Endothelial cell of umbilical vein (primary cell): ENCODE measurements around the gene SEMG1. TPM values are rescaled to one million over a fixed set of nuclear protein-coding genes. Genes with fewer than 3 reads are reported as not detected.

Experiments
- BruUV-seq: library from RNA; stranded (reverse); fragments of 400-500 nt; replicated peaks from 2 replicates; lab custom pipeline; 2021; lab: Mats Ljungman, UMichigan
- CTCF ChIA-PET: fragments of 300-600, 350-600 bp; sonication (Branson Sonifier 250); formaldehyde crosslinking; loops from one replicate; lab custom pipeline; 2021; ENCODE audit warnings: antibody characterized with exemption, inconsistent platforms; lab: Charles Lee
- POLR2A ChIA-PET: fragments of 300-600, 350-600 bp; sonication (Branson Sonifier 250); formaldehyde crosslinking; loops from one replicate; lab custom pipeline; 2021; ENCODE audit warnings: antibody characterized with exemption, inconsistent platforms; lab: Charles Lee
- DNase-seq: peaks from one replicate; pipeline ENCODE4 v3.0.0-alpha.2; 2011; ENCODE audit warnings: low read depth, low spot score
- FAIRE-seq: peaks from 2 replicates; lab custom pipeline; 2011; peaks lifted over from hg19 to GRCh38; lab: Jason Lieb, UNC
- H2AFZ ChIP-seq: 2 replicates; pipeline ENCODE4 v1.6.0; 2012; ENCODE audit warnings: low read depth, low read length, control low read depth, inconsistent platforms
- H3K27ac ChIP-seq: 2 replicates; pipeline ENCODE4 v1.5.1; 2011; ENCODE audit warnings: low read depth, mild to moderate bottlenecking, control low read depth, low read length, moderate library complexity; ENCODE audit not compliant: insufficient read depth
- H3K27me3 ChIP-seq, 2 experiments: 2 replicates each; pipeline versions ENCODE4 v1.6.0 to v1.6.1; 2011; ENCODE audit warnings: low read length in 2 of 2, mixed read lengths in 1 of 2; ENCODE audit not compliant: control insufficient read depth in 2 of 2, insufficient read depth in 2 of 2
- H3K36me3 ChIP-seq, 2 experiments: 2 replicates in 1 of 2; 3 replicates in 1 of 2; pipeline ENCODE4 v1.5.1; 2011; ENCODE audit warnings: low read length in 2 of 2, mild to moderate bottlenecking in 1 of 2, moderate library complexity in 1 of 2; ENCODE audit not compliant: control insufficient read depth in 2 of 2, insufficient read depth in 2 of 2; ENCODE audit errors: extremely low read depth in 1 of 2
- H3K4me1 ChIP-seq: 3 replicates; pipeline ENCODE4 v1.5.1; 2011; ENCODE audit warnings: mild to moderate bottlenecking, low read length; ENCODE audit not compliant: control insufficient read depth, insufficient read depth; ENCODE audit errors: extremely low read depth
- H3K4me2 ChIP-seq: 2 replicates; pipeline ENCODE4 v1.6.1; 2011; ENCODE audit warnings: low read length, control low read depth, mixed read lengths; ENCODE audit not compliant: insufficient read depth
- H3K4me3 ChIP-seq, 3 experiments: fragments of 200-600 bp in 1 of 3; sonication (generic), shearing (Covaris generic) in 1 of 3; replicated peaks in 1 of 3; 2 replicates each; pipeline ENCODE4 v1.5.1; 2011 to 2016; ENCODE audit warnings: control low read depth in 3 of 3, low read length in 3 of 3, mild to moderate bottlenecking in 2 of 3, inconsistent platforms in 1 of 3, low read depth in 1 of 3, moderate library complexity in 1 of 3; ENCODE audit not compliant: insufficient read depth in 1 of 3
- H3K79me2 ChIP-seq: 2 replicates; pipeline ENCODE4 v1.6.0; 2012; ENCODE audit warnings: low read length, inconsistent platforms; ENCODE audit not compliant: control insufficient read depth, insufficient read depth
- H3K9ac ChIP-seq: replicated peaks from 2 replicates; pipeline ENCODE3; 2011; ENCODE audit warnings: low read length, control low read depth; ENCODE audit not compliant: insufficient read depth; ENCODE audit errors: extremely low read depth
- H3K9me1 ChIP-seq: replicated peaks from 3 replicates; pipeline ENCODE4 v1.6.0; 2011; ENCODE audit warnings: mild to moderate bottlenecking, low read length; ENCODE audit not compliant: control insufficient read depth, insufficient read depth; ENCODE audit errors: extremely low read depth
- H3K9me3 ChIP-seq: replicated peaks from 2 replicates; pipeline ENCODE4 v1.5.1; 2012; ENCODE audit warnings: low read length, inconsistent platforms; ENCODE audit not compliant: control insufficient read depth, insufficient read depth
- H4K20me1 ChIP-seq: replicated peaks from 2 replicates; pipeline ENCODE3; 2011; ENCODE audit warnings: mild to moderate bottlenecking, low read length; ENCODE audit not compliant: control insufficient read depth, insufficient read depth; ENCODE audit errors: extremely low read depth
- EZH2 ChIP-seq: IDR thresholded peaks from 2 replicates; pipeline ENCODE4 v1.6.1; 2012; ENCODE audit warnings: borderline replicate concordance, low read depth, mild to moderate bottlenecking, moderate library complexity, low read length, inconsistent platforms; ENCODE audit not compliant: severe bottlenecking
- FOS ChIP-seq: IDR thresholded peaks from 2 replicates; pipeline ENCODE4 v1.6.1; 2011; ENCODE audit warnings: mild to moderate bottlenecking, low read length, moderate library complexity, borderline replicate concordance; ENCODE audit not compliant: insufficient read depth
- GATA2 ChIP-seq: IDR thresholded peaks from 2 replicates; pipeline ENCODE4 v1.7.0; 2011; ENCODE audit warnings: low read depth, mild to moderate bottlenecking, moderate library complexity, mixed read lengths, low read length; ENCODE audit not compliant: insufficient read length, insufficient read depth
- MYC ChIP-seq: IDR thresholded peaks from one replicate; pipeline ENCODE4 v1.6.1; 2011; ENCODE audit warnings: mild to moderate bottlenecking, low read depth, low read length
- dilution Hi-C: fragments of 300-500 bp; cut with MboI; formaldehyde crosslinking; loops from one replicate; pipeline ENCODE4 v1.15.0; 2019; ENCODE audit warnings: low sequenced_read_pairs; ENCODE audit not compliant: extremely low pct_ligation_motif_present
- intact Hi-C: fragments of 100-400 bp; cut with micrococcal nuclease; formaldehyde crosslinking; loops from one replicate; pipeline ENCODE4 v1.10.0; 2022
- polyA plus RNA-seq, 4 experiments: library from polyadenylated mRNA; depleted of rRNA in 3 of 4; stranded (reverse) in 3 of 4; unstranded in 1 of 4; fragments of >200 nt; gene quantifications; 2 replicates each; pipeline versions ENCODE4 v1.2.1 to v1.2.3, GENCODE V29; 2011 to 2012; ENCODE audit warnings: missing spikeins in 1 of 4
- total RNA-seq: library from RNA; stranded (reverse); gene quantifications from 2 replicates; pipeline ENCODE4 v1.2.3, GENCODE V29; 2021

SEMG1 gene
- total and polyA plus RNA-seq, 2 donors (not counting 3 experiments of a cell fraction or from before 2014, with no cell fraction given), result not detected

- H2AFZ ChIP-seq, result no peak overlapping the region
- H3K79me2 ChIP-seq, result no peaks in the 10 kb centered on the region
- no peak overlapping the region for H3K27ac ChIP-seq
- intact Hi-C loops, result no loop called here
- ChIA-PET POLR2A (no interaction called here), CTCF (no interaction called here)
- no peaks in the 10 kb centered on the region for H4K20me1 ChIP-seq
- dilution Hi-C loops, result no loop called here
- FAIRE-seq (no peak), DNase-seq (no peak)
- no peaks in the 10 kb centered on the region for H3K9me3 ChIP-seq
- BruUV-seq, result no TSS peak
- H3K9ac ChIP-seq, result no peak overlapping the region
- no peak overlapping the region for H3K4me3 ChIP-seq
- H3K27me3 ChIP-seq, result peaks cover 5 to 7% of the 10 kb centered on the region in 2 experiments
- no peak for TF ChIP-seq EZH2
- TF ChIP-seq MYC, result no peak
- H3K4me2 ChIP-seq, result no peak overlapping the region
- H3K9me1 ChIP-seq, result no peaks in the 10 kb centered on the region
- H3K4me1 ChIP-seq, result no peaks in the 10 kb centered on the region
- H3K36me3 ChIP-seq, result no peaks in the 10 kb centered on the region
Measured at GRCh38 chr20:45251884-45252560, 45.2 kb downstream of the SEMG1 start.

- Histone ChIP-seq H3K4me3 (no peak overlapping the region), H3K4me2 (no peak overlapping the region), H3K9me3 (no peaks in the 10 kb centered on the region), H3K27ac (no peak overlapping the region), H3K9ac (no peak overlapping the region), H3K4me1 (no peaks in the 10 kb centered on the region), H3K79me2 (no peaks in the 10 kb centered on the region), H4K20me1 (no peaks in the 10 kb centered on the region), H2AFZ (no peak overlapping the region), H3K36me3 (no peaks in the 10 kb centered on the region), H3K27me3 (peaks cover 2 to 5% of the 10 kb centered on the region in 2 experiments), H3K9me1 (no peaks in the 10 kb centered on the region)
- no peak for FAIRE-seq
- dilution Hi-C loops (no loop called here), intact Hi-C loops (no loop called here)
- CTCF ChIA-PET, result interaction anchor here (1.6 kb wide), 1 partner anchor 38 kb away, joined by 5 read pairs; no protein-coding TSS in a partner anchor
- no peak for DNase-seq
- BruUV-seq, result no TSS peak
- TF ChIP-seq GATA2 (no peak), FOS (no peak), MYC (no peak)
- POLR2A ChIA-PET, result no interaction called here
Measured at GRCh38 chr20:45253261-45253660, 46.4 kb downstream of the SEMG1 start.
